ENCODE results near the gene PRPF38B.

Gene PRPF38B

DNA sequence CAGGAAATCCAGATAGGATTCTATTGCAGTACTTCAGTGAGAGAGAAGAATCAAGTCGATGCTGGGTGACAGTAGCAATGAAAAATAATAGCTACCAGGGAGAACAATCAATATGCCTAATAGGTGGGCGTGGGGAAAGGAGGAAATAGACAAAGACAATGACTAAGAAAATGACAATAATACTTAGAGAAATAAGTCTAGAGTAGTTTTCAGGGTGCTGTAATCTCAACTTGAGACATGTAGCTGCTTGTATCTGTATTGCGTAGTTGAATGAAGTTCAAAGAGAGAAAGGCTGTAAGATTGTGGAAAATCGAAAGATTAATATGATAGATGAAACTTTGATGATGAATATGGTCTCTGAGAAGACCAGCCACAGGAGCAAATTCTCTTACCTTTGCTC lies 57.0 kb downstream of the PRPF38B start:
- H3K9me3 ChIP-seq (ENCODE audit: severe bottlenecking) = no peaks in the 10 kb centered on the region
- H3K4me1 ChIP-seq (ENCODE audit: insufficient read depth, poor library complexity, severe bottlenecking) = peaks cover 12% of the 10 kb centered on the region
- H3K27ac ChIP-seq (ENCODE audit: poor library complexity, severe bottlenecking) = no peak overlapping the region
- no peak for DNase-seq (ENCODE audit: low spot score)
- H3K4me3 ChIP-seq (ENCODE audit: severe bottlenecking) = no peak overlapping the region
- TF ChIP-seq, protein P1, sequence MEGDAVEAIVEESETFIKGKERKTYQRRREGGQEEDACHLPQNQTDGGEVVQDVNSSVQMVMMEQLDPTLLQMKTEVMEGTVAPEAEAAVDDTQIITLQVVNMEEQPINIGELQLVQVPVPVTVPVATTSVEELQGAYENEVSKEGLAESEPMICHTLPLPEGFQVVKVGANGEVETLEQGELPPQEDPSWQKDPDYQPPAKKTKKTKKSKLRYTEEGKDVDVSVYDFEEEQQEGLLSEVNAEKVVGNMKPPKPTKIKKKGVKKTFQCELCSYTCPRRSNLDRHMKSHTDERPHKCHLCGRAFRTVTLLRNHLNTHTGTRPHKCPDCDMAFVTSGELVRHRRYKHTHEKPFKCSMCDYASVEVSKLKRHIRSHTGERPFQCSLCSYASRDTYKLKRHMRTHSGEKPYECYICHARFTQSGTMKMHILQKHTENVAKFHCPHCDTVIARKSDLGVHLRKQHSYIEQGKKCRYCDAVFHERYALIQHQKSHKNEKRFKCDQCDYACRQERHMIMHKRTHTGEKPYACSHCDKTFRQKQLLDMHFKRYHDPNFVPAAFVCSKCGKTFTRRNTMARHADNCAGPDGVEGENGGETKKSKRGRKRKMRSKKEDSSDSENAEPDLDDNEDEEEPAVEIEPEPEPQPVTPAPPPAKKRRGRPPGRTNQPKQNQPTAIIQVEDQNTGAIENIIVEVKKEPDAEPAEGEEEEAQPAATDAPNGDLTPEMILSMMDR (IDR thresholded peaks at IDR 0.05; ENCODE audit: poor library complexity, severe bottlenecking) = no peak
- peaks cover 34% of the 10 kb centered on the region for H3K36me3 ChIP-seq (ENCODE audit: low read depth)
- ATAC-seq (ENCODE audit: low read depth) = no peak
- no peaks in the 10 kb centered on the region for H3K27me3 ChIP-seq (ENCODE audit: insufficient read depth, poor library complexity, severe bottlenecking)

DNA sequence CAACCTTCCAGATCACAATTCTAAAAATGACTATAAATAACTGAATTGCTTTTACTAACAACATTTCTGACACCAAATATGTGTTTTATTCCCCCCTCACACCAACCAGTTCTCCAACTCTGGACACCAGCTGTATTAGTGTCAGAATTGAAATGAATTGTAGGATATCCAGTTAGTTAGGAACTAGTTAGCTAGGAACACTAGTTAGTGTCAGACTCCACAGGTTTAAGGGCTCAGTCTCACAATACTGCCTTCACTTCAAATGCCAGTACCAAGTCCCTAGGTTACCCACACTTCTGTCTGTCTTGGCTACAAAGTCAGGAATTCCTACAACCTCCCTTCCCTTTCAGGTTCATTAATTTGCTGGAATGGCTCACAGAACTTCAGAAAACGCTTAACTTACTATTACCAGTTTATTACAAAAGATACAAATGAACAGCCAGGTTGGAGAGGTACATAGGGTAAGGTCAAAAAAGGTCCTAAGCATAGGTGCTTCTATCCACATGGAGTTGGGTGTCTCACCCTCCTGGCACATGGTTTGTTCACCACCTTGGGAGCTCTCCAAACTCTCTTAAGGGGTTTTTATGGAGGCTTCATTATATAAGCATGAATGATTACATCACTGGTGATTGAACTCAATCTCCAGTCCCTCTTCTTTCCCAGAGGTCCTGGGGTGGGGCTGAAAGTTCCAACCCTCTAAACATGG lies 58.5 kb downstream of the PRPF38B start:
- peaks cover 48% of the 10 kb centered on the region for H3K36me3 ChIP-seq (ENCODE audit: low read depth)
- no peak overlapping the region for H3K27ac ChIP-seq (ENCODE audit: poor library complexity, severe bottlenecking)
- no peaks in the 10 kb centered on the region for H3K27me3 ChIP-seq (ENCODE audit: insufficient read depth, poor library complexity, severe bottlenecking)
- no peak for DNase-seq (ENCODE audit: low spot score)
- TF ChIP-seq, protein P1 (IDR thresholded peaks at IDR 0.05; ENCODE audit: poor library complexity, severe bottlenecking) = no peak
- H3K4me3 ChIP-seq (ENCODE audit: severe bottlenecking) = no peak overlapping the region
- ATAC-seq (ENCODE audit: low read depth) = no peak
- H3K4me1 ChIP-seq (ENCODE audit: insufficient read depth, poor library complexity, severe bottlenecking) = peaks cover 12% of the 10 kb centered on the region
- no peaks in the 10 kb centered on the region for H3K9me3 ChIP-seq (ENCODE audit: severe bottlenecking)

Data from RWPE2 (cell line).